ENCODE results near the gene PNMA1.

Gene PNMA1

GRCh38 chr14:73713803-73714655, at the start of gene PNMA1:
PNMA1 (minus strand) TSS chr14:73714384; CDS start chr14:73713639, 745 bp downstream.
- DNase-seq: peak; percentile 26

GRCh38 chr14:73763396-73763795, 49.2 kb upstream of the PNMA1 start:
- DNase-seq: no peak

- no peak for DNase-seq
Observed at GRCh38 chr14:73762375-73762822, 48.2 kb upstream of the PNMA1 start.

- DNase-seq: no peak
Observed at GRCh38 chr14:73761618-73762355, 47.6 kb upstream of the PNMA1 start.

- no peak for DNase-seq
Observed at GRCh38 chr14:73760598-73761586, 46.7 kb upstream of the PNMA1 start.

GRCh38 chr14:73759714-73760597, 45.8 kb upstream of the PNMA1 start:
- peak; percentile 76 for DNase-seq

- no peak for DNase-seq
Observed at GRCh38 chr14:73759183-73759713, 45.1 kb upstream of the PNMA1 start.

- no peak for DNase-seq
Observed at GRCh38 chr14:73758392-73759182, 44.4 kb upstream of the PNMA1 start.

- no peak for DNase-seq
Observed at GRCh38 chr14:73757876-73758391, 43.8 kb upstream of the PNMA1 start.

GRCh38 chr14:73757381-73757780, 43.2 kb upstream of the PNMA1 start:
- DNase-seq: no peak

GRCh38 chr14:73755434-73756014, 41.3 kb upstream of the PNMA1 start:
- DNase-seq: no peak

- no peak for DNase-seq
Observed at GRCh38 chr14:73754911-73755360, 40.8 kb upstream of the PNMA1 start.

GRCh38 chr14:73753887-73754795, 40.0 kb upstream of the PNMA1 start:
- DNase-seq: no peak

GRCh38 chr14:73753124-73753886, 39.1 kb upstream of the PNMA1 start:
- DNase-seq: no peak

GRCh38 chr14:73752297-73752992, 38.3 kb upstream of the PNMA1 start:
- no peak for DNase-seq

- no peak for DNase-seq
Observed at GRCh38 chr14:73751157-73751691, 37.0 kb upstream of the PNMA1 start.

GRCh38 chr14:73750531-73750901, 36.3 kb upstream of the PNMA1 start:
- no peak for DNase-seq

Data from GOT3 (cell line).